ENCODE data around the gene EPHA6. TPM values are rescaled to one million over a fixed set of nuclear protein-coding genes. Genes with fewer than 3 reads are reported as not detected.

The EPHA6 gene
- total RNA-seq, 4 donors from 2014 or later, result not detected

DNA sequence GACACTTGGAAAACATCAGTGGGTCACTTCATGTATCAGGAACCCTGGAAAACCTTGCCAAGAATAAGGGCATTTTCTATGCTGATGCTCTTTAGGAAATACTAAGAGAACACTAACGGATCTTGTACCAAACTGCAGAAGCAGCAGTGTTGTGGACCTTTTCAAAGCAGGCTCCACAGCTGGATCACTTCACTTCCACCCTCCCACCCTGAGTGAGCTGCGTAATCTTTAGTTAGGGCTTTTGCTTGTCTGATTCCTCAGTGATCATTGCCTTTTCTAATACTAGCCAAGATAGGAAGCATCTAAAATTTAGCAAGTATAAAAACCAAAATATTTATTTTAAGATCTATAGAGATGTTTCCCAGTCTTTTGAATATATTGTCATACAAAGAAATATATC lies 229.0 kb downstream of the EPHA6 start:
- Histone ChIP-seq H3K4me1 (no peaks in the 10 kb centered on the region), H3K27me3 (no peaks in the 10 kb centered on the region), H3K27ac (no peak overlapping the region), H3K9me3 (no peaks in the 10 kb centered on the region), H3K36me3 (no peaks in the 10 kb centered on the region), H3K4me3 (no peak overlapping the region)
- intact Hi-C loops (cut with DNase I; ENCODE audit: low total_unique reads) (no loop called here), in situ Hi-C loops (cut with MboI; ENCODE audit: low sequenced_read_pairs in 4 of 4) (no loop called here)
- DNase-seq (no peak), ATAC-seq (no peak)
- TF ChIP-seq, protein P1, sequence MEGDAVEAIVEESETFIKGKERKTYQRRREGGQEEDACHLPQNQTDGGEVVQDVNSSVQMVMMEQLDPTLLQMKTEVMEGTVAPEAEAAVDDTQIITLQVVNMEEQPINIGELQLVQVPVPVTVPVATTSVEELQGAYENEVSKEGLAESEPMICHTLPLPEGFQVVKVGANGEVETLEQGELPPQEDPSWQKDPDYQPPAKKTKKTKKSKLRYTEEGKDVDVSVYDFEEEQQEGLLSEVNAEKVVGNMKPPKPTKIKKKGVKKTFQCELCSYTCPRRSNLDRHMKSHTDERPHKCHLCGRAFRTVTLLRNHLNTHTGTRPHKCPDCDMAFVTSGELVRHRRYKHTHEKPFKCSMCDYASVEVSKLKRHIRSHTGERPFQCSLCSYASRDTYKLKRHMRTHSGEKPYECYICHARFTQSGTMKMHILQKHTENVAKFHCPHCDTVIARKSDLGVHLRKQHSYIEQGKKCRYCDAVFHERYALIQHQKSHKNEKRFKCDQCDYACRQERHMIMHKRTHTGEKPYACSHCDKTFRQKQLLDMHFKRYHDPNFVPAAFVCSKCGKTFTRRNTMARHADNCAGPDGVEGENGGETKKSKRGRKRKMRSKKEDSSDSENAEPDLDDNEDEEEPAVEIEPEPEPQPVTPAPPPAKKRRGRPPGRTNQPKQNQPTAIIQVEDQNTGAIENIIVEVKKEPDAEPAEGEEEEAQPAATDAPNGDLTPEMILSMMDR (IDR thresholded peaks at IDR 0.05 in 4 of 5, conservative IDR thresholded peaks at IDR 0.05 in 1 of 5), result no peak
- no peak for TF ChIP-seq POLR2A (IDR thresholded peaks at IDR 0.05)

DNA sequence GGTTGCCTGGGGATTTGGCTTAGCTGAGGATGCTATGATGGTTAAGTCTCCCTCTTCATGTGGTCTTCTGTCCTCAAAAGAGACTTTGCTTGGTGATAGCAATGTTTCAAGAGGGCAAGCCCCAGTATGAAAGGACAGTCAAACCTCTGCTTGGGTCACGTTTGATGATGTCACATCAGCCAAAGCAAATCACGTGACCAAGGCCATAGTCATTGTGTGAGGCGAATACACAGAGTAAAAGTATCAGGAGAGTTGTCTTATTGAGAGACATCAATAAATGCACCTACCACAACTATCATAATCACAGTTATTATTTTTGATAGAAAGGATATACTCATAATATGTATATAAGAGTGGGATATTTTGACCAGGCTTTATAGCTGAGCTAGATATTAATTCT lies 243.0 kb downstream of the EPHA6 start:
- Histone ChIP-seq H3K4me3 (no peak overlapping the region), H3K27ac (no peak overlapping the region), H3K9me3 (no peaks in the 10 kb centered on the region), H3K4me1 (no peaks in the 10 kb centered on the region), H3K27me3 (no peaks in the 10 kb centered on the region), H3K36me3 (no peaks in the 10 kb centered on the region)
- TF ChIP-seq POLR2A (IDR thresholded peaks at IDR 0.05), result no peak
- TF ChIP-seq, protein P1 (IDR thresholded peaks at IDR 0.05 in 4 of 5, conservative IDR thresholded peaks at IDR 0.05 in 1 of 5), result no peak
- in situ Hi-C loops (cut with MboI; ENCODE audit: low sequenced_read_pairs in 4 of 4) (no loop called here), intact Hi-C loops (cut with DNase I; ENCODE audit: low total_unique reads) (no loop called here)
- ATAC-seq (no peak), DNase-seq (no peak)

DNA sequence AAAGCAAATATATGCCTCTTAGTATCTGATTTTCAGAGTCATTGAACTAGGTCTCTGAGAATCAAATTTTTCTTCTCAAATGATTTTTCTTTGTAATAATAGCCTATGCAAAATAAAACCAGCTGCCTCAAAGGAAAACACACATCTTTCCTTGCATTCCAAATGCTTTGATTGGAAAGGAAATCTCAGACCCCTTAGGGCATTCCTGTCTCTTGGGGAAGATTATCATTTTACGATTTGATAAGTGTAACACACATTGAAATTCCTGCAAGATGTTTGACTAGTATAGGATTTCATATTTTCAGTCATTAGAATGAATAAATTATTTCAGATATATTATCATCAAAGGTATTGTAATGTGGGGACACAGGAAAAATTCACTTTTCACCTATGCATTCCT lies 244.8 kb downstream of the EPHA6 start:
- in situ Hi-C loops (cut with MboI; ENCODE audit: low sequenced_read_pairs in 4 of 4) (no loop called here), intact Hi-C loops (cut with DNase I; ENCODE audit: low total_unique reads) (no loop called here)
- no peak for ATAC-seq
- Histone ChIP-seq H3K27me3 (no peaks in the 10 kb centered on the region), H3K4me3 (no peak overlapping the region), H3K27ac (no peak overlapping the region), H3K9me3 (no peaks in the 10 kb centered on the region), H3K36me3 (no peaks in the 10 kb centered on the region), H3K4me1 (no peaks in the 10 kb centered on the region)
- TF ChIP-seq, protein P1 (IDR thresholded peaks at IDR 0.05 in 4 of 5, conservative IDR thresholded peaks at IDR 0.05 in 1 of 5), result no peak
- no peak for TF ChIP-seq POLR2A (IDR thresholded peaks at IDR 0.05)
- no peak for DNase-seq

DNA sequence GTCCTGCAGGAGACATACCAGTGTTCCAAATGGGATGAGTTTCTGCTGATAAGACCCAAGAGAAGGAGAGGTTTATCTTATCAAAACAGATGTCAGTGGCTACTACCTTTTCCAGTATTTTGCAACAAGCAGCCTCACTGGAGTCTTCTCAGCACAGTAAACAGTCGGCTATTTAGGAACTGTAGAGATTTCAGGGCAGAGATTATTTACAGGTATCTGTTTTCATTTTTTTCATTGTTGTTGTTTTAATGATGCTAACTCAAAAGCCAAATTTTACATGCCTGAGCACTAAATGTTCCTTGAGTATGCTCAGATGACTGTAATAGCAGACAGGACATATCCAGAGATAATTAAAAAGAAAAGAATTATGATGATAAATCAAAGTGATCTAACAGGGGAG lies 252.1 kb downstream of the EPHA6 start:
- DNase-seq (no peak), ATAC-seq (no peak)
- H3K27me3 ChIP-seq, result no peaks in the 10 kb centered on the region
- no peaks in the 10 kb centered on the region for H3K4me1 ChIP-seq
- intact Hi-C loops (cut with DNase I; ENCODE audit: low total_unique reads) (no loop called here), in situ Hi-C loops (cut with MboI; ENCODE audit: low sequenced_read_pairs in 4 of 4) (no loop called here)
- H3K36me3 ChIP-seq, result no peaks in the 10 kb centered on the region
- no peaks in the 10 kb centered on the region for H3K9me3 ChIP-seq
- TF ChIP-seq, protein P1 (IDR thresholded peaks at IDR 0.05 in 4 of 5, conservative IDR thresholded peaks at IDR 0.05 in 1 of 5), result no peak
- TF ChIP-seq POLR2A (IDR thresholded peaks at IDR 0.05), result no peak
- no peak overlapping the region for H3K27ac ChIP-seq
- no peak overlapping the region for H3K4me3 ChIP-seq

DNA sequence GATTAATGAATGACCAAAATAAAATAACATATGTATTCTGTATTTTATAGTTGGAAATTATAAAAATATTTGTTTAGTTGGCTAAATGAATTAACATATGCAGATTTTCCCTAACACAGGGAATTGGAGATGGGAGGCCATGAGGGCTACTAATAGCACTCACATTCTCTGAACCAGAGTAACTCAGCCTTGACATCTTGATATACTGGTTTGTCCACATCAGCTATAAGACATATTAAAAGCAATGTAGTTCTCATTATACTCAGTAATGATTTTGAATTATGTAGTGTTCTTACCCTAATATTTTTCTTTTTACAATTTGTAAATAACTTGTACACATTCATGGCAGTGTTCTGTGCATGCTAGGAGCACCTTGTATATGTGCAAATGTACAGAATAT lies 255.9 kb downstream of the EPHA6 start:
- intact Hi-C loops (cut with DNase I; ENCODE audit: low total_unique reads) (no loop called here), in situ Hi-C loops (cut with MboI; ENCODE audit: low sequenced_read_pairs in 4 of 4) (no loop called here)
- ATAC-seq, result no peak

More for the DNA sequence above, 255.9 kb downstream of the EPHA6 start:
- TF ChIP-seq, protein P1 (IDR thresholded peaks at IDR 0.05 in 4 of 5, conservative IDR thresholded peaks at IDR 0.05 in 1 of 5), result no peak
- TF ChIP-seq POLR2A (IDR thresholded peaks at IDR 0.05), result no peak
- no peaks in the 10 kb centered on the region for H3K9me3 ChIP-seq
- no peaks in the 10 kb centered on the region for H3K4me1 ChIP-seq
- H3K36me3 ChIP-seq, result no peaks in the 10 kb centered on the region
- H3K4me3 ChIP-seq, result no peak overlapping the region
- no peak for DNase-seq
- H3K27me3 ChIP-seq, result no peaks in the 10 kb centered on the region
- no peak overlapping the region for H3K27ac ChIP-seq

Measured in gastrocnemius medialis (tissue), 4 donors.